Suprapubic skin (tissue), 4 donors: Measurements from ENCODE around the gene EIF2A.

Source experiments
- POLR2A ChIP-seq, 2 donors: fragments of 450-650 bp; IDR thresholded peaks; one replicate each; pipeline ENCODE4 v1.6.1; 2017; ENCODE audit warnings: antibody characterized with exemption in 2 of 2, mild to moderate bottlenecking in 2 of 2, moderate library complexity in 2 of 2
- POLR2AphosphoS5 ChIP-seq, 3 donors: sonication (generic); formaldehyde crosslinking; IDR thresholded peaks; one replicate each; pipeline ENCODE4 v1.6.1; 2017; ENCODE audit warnings: antibody characterized with exemption in 3 of 3
- TF ChIP-seq, protein P1 (sequence below), 2 donors: fragments of 200-600 bp in 1 of 2; fragments of 450-650 bp in 1 of 2; sonication (generic) in 1 of 2; IDR thresholded peaks; one replicate each; pipeline ENCODE4 v1.5.1; 2016 to 2019; ENCODE audit warnings: antibody characterized with exemption in 2 of 2, mild to moderate bottlenecking in 1 of 2, moderate library complexity in 1 of 2

DNA sequence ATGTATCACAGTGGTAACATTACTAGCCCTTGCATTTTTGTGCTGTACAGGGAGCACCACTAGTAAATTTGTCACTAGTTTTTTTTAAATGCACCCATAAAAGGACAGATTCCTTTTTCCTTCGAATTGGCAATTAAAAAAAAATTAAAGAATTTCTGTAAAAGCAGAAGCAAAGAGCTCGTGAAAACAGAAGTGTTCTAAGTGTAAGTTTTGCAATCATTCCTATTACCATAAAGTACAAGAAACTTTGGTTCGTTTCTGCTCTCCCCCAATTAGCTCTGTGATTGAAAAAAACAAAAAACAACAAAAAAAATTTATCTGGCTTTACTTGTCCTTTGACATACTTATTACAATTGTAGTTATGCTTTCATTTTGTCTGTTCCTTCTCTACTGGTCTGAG, 5.6 kb upstream of the EIF2A start:
- TF ChIP-seq, protein P1, sequence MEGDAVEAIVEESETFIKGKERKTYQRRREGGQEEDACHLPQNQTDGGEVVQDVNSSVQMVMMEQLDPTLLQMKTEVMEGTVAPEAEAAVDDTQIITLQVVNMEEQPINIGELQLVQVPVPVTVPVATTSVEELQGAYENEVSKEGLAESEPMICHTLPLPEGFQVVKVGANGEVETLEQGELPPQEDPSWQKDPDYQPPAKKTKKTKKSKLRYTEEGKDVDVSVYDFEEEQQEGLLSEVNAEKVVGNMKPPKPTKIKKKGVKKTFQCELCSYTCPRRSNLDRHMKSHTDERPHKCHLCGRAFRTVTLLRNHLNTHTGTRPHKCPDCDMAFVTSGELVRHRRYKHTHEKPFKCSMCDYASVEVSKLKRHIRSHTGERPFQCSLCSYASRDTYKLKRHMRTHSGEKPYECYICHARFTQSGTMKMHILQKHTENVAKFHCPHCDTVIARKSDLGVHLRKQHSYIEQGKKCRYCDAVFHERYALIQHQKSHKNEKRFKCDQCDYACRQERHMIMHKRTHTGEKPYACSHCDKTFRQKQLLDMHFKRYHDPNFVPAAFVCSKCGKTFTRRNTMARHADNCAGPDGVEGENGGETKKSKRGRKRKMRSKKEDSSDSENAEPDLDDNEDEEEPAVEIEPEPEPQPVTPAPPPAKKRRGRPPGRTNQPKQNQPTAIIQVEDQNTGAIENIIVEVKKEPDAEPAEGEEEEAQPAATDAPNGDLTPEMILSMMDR (IDR thresholded peaks at IDR 0.05): no peak
- no peak for TF ChIP-seq POLR2AphosphoS5 (IDR thresholded peaks at IDR 0.05)
- TF ChIP-seq POLR2A (IDR thresholded peaks at IDR 0.05): no peak
